ENCODE data around the gene CXCR3.

DNA sequence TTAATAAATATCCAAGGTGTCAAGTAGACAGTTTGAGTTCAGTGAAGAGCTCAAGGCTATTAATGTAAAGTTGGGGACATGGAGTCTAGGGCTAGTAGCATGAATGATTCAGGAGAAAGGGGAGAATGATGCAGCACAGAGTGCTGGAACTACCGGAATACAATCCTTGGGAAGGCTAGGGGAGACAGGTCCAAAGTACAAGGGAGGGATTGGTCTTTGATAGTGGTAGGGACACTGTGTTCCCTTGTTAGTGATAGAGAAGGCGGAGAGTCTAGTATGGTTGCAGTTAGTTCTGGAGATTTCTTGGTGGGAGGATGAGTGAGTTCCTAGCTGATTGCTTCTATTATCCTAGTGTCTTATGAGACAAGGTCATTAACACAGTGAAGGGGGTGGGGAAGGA, 31.4 kb downstream of the CXCR3 start:
- TF ChIP-seq ZNF350 (CRISPR knock-in tag; IDR thresholded peaks at IDR 0.05; ENCODE audit: borderline replicate concordance, low read depth) (no peak), SP4 (CRISPR knock-in tag; IDR thresholded peaks at IDR 0.05) (no peak), NCOR1 (IDR thresholded peaks at IDR 0.05; ENCODE audit: borderline replicate concordance, low read length) (no peak), SALL2 (CRISPR knock-in tag; IDR thresholded peaks at IDR 0.05) (no peak), SUZ12 (IDR thresholded peaks at IDR 0.05; ENCODE audit: low read depth, low read length) (no peak), HDAC6 (IDR thresholded peaks at IDR 0.05; ENCODE audit: low read depth, low read length) (no peak), ZNF543 (CRISPR knock-in tag; IDR thresholded peaks at IDR 0.05) (no peak), ZKSCAN8 (CRISPR knock-in tag; IDR thresholded peaks at IDR 0.05; ENCODE audit: borderline replicate concordance) (no peak), ZBTB7B (CRISPR knock-in tag; IDR thresholded peaks at IDR 0.05) (no peak), ZNF7 (CRISPR knock-in tag; IDR thresholded peaks at IDR 0.05) (no peak), NFE2L1 (CRISPR knock-in tag; IDR thresholded peaks at IDR 0.05; ENCODE audit: borderline replicate concordance) (no peak), ZNF24 (IDR thresholded peaks at IDR 0.05) (no peak)
- TF ChIP-seq, protein P1, sequence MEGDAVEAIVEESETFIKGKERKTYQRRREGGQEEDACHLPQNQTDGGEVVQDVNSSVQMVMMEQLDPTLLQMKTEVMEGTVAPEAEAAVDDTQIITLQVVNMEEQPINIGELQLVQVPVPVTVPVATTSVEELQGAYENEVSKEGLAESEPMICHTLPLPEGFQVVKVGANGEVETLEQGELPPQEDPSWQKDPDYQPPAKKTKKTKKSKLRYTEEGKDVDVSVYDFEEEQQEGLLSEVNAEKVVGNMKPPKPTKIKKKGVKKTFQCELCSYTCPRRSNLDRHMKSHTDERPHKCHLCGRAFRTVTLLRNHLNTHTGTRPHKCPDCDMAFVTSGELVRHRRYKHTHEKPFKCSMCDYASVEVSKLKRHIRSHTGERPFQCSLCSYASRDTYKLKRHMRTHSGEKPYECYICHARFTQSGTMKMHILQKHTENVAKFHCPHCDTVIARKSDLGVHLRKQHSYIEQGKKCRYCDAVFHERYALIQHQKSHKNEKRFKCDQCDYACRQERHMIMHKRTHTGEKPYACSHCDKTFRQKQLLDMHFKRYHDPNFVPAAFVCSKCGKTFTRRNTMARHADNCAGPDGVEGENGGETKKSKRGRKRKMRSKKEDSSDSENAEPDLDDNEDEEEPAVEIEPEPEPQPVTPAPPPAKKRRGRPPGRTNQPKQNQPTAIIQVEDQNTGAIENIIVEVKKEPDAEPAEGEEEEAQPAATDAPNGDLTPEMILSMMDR (CRISPR knock-in tag; IDR thresholded peaks at IDR 0.05), result no peak
- TF ChIP-seq, protein P2, sequence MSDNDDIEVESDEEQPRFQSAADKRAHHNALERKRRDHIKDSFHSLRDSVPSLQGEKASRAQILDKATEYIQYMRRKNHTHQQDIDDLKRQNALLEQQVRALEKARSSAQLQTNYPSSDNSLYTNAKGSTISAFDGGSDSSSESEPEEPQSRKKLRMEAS (IDR thresholded peaks at IDR 0.05), result no peak

Measured in HepG2 (cell line).